K562 (cell line): Measurements from ENCODE around the gene PHETA1. TPM values are rescaled to one million over a fixed set of nuclear protein-coding genes. Genes with fewer than 3 reads are reported as not detected.

ENCODE experiments used
- C11orf30 ChIP-seq: fragments of 450-650 bp; IDR thresholded peaks from 2 replicates; pipeline ENCODE4 v1.6.1; 2016; ENCODE audit warnings: low read depth, mild to moderate bottlenecking
- DPF2 ChIP-seq: fragments of 450-650 bp; IDR thresholded peaks from 2 replicates; pipeline ENCODE4 v1.6.1; 2016
- FOSL1 ChIP-seq: fragments of 200-800 bp; sonication (Bioruptor generic); conservative IDR thresholded peaks from 2 replicates; pipeline ENCODE4 v1.6.1; 2016; ENCODE audit warnings: missing genetic modification characterization, missing compliant biosample characterization
- IRF2 ChIP-seq: sonication (generic); formaldehyde crosslinking; IDR thresholded peaks from 2 replicates; pipeline ENCODE4 v1.8.1; 2022; ENCODE audit warnings: mild to moderate bottlenecking, missing genetic modification reagents
- KDM2B ChIP-seq: fragments of 250-450 bp; sonication (Bioruptor Pico); IDR thresholded peaks from 2 replicates; pipeline ENCODE4 v1.8.0; 2021; ENCODE audit warnings: mild to moderate bottlenecking, moderate library complexity
- KHSRP ChIP-seq: fragments of 450-650 bp; IDR thresholded peaks from 2 replicates; pipeline ENCODE4 v1.6.1; 2017
- MAFG ChIP-seq: fragments of 450-650 bp; conservative IDR thresholded peaks from 2 replicates; pipeline ENCODE4 v1.6.1; 2016; ENCODE audit warnings: missing genetic modification characterization, missing compliant biosample characterization
- MCM5 ChIP-seq: fragments of 450-650 bp; IDR thresholded peaks from 2 replicates; pipeline ENCODE4 v1.6.1; 2016; ENCODE audit warnings: low read depth
- POLR2A ChIP-seq: fragments of 450-650 bp; conservative IDR thresholded peaks from 2 replicates; pipeline ENCODE4 v1.6.1; 2016
- POLR2G ChIP-seq: fragments of 200-400 bp; formaldehyde crosslinking; IDR thresholded peaks from 2 replicates; pipeline ENCODE4 v1.6.1; 2017; ENCODE audit warnings: low read depth, mild to moderate bottlenecking, antibody characterized with exemption, low read length, moderate library complexity
- POLR3G ChIP-seq: IDR thresholded peaks from 2 replicates; pipeline ENCODE4 v1.6.1; 2011; ENCODE audit not compliant: insufficient read length, insufficient replicate concordance; ENCODE audit errors: extremely low read depth
- RAD51 ChIP-seq: fragments of 450-650 bp; IDR thresholded peaks from 2 replicates; pipeline ENCODE4 v1.7.1; 2016; ENCODE audit warnings: low read depth, mild to moderate bottlenecking, borderline replicate concordance
- SAFB2 ChIP-seq: fragments of 200-400 bp; formaldehyde crosslinking; IDR thresholded peaks from 2 replicates; pipeline ENCODE4 v1.6.1; 2018; ENCODE audit warnings: borderline replicate concordance, low read length, low read depth, moderate library complexity; ENCODE audit not compliant: severe bottlenecking
- SMARCC2 ChIP-seq: fragments of 450-650 bp; IDR thresholded peaks from 2 replicates; pipeline ENCODE4 v1.6.1; 2017; ENCODE audit warnings: antibody characterized with exemption, moderate library complexity, mild to moderate bottlenecking, low read depth
- SRF ChIP-seq, 2 experiments: fragments of 250-450, 450-650 bp in 1 of 2; sonication (Bioruptor Pico) in 1 of 2; sonication (generic) in 1 of 2; formaldehyde crosslinking; IDR thresholded peaks; 2 replicates each; pipeline versions ENCODE4 v1.5.0 to v1.5.1; 2020 to 2022; ENCODE audit warnings: mild to moderate bottlenecking in 1 of 2, missing genetic modification reagents in 1 of 2
- TCF7 ChIP-seq: sonication (generic); IDR thresholded peaks from 2 replicates; pipeline ENCODE4 v1.6.1; 2016; ENCODE audit warnings: antibody characterized with exemption, borderline replicate concordance
- TEAD1 ChIP-seq, 2 experiments: fragments of 450-650 bp in 1 of 2; sonication (generic) in 1 of 2; formaldehyde crosslinking; IDR thresholded peaks; 2 replicates each; pipeline versions ENCODE4 v1.4.0 to v1.8.0; 2020 to 2022; ENCODE audit warnings: mild to moderate bottlenecking in 2 of 2, missing genetic modification reagents in 1 of 2
- ZBTB1 ChIP-seq: sonication (generic); formaldehyde crosslinking; IDR thresholded peaks from 2 replicates; pipeline ENCODE4 v1.8.1; 2023; ENCODE audit warnings: missing genetic modification reagents, low read depth, mild to moderate bottlenecking, borderline replicate concordance
- ZBTB8A ChIP-seq: fragments of 450-650 bp; IDR thresholded peaks from 2 replicates; pipeline ENCODE4 v1.6.1; 2018; ENCODE audit warnings: mild to moderate bottlenecking, moderate library complexity; ENCODE audit not compliant: partially characterized antibody
- ZNF778 ChIP-seq: fragments of 450-650 bp; formaldehyde crosslinking; IDR thresholded peaks from 2 replicates; pipeline ENCODE4 v1.4.0; 2020; ENCODE audit warnings: mild to moderate bottlenecking, moderate library complexity
- polyA plus RNA-seq, 8 experiments: library from polyadenylated mRNA; depleted of rRNA in 4 of 8; stranded (reverse) in 5 of 8; unstranded in 3 of 8; fragments of >200 nt; fragmentation: Nextera tagmentation in 2 of 8; fragmentation: Illumina TruSeq in 1 of 8; extraction: Ambion mirVana in 2 of 8; extraction: Trizol in 1 of 8; gene quantifications; 2 replicates each; pipeline versions ENCODE4 v1.2.1 to v1.2.3, GENCODE V29; 2011 to 2014; ENCODE audit warnings: inconsistent platforms in 1 of 8, missing spikeins in 1 of 8
- total RNA-seq, 7 experiments: library from RNA; depleted of rRNA in 6 of 7; stranded (reverse); fragments of >200 nt in 6 of 7; fragmentation: Illumina TruSeq in 2 of 7; extraction: Trizol in 2 of 7; gene quantifications; 2 replicates each; pipeline versions ENCODE4 v1.2.1 to v1.2.3, GENCODE V29; 2011 to 2021; ENCODE audit warnings: low replicate concordance in 1 of 7
- TF ChIP-seq, protein P1 (sequence below): sonication (generic); formaldehyde crosslinking; IDR thresholded peaks from 2 replicates; pipeline ENCODE4 v1.8.1; 2023; ENCODE audit warnings: mild to moderate bottlenecking, missing genetic modification reagents
- TF ChIP-seq, protein P2 (sequence below): sonication (generic); formaldehyde crosslinking; IDR thresholded peaks from 2 replicates; pipeline ENCODE4 v1.8.0; 2023; ENCODE audit warnings: mild to moderate bottlenecking, missing genetic modification reagents
- TF ChIP-seq, protein P3 (sequence below): fragments of 450-650 bp; IDR thresholded peaks from 2 replicates; pipeline ENCODE4 v1.6.1; 2018; ENCODE audit warnings: mild to moderate bottlenecking, low read depth; ENCODE audit not compliant: partially characterized antibody

PHETA1 gene
- total and polyA plus RNA-seq, 9 of the 15 experiments (the other 6 are each of a cell fraction or from before 2014, with no cell fraction given) = 0.03 to 12.4 (median 3.0) TPM

DNA sequence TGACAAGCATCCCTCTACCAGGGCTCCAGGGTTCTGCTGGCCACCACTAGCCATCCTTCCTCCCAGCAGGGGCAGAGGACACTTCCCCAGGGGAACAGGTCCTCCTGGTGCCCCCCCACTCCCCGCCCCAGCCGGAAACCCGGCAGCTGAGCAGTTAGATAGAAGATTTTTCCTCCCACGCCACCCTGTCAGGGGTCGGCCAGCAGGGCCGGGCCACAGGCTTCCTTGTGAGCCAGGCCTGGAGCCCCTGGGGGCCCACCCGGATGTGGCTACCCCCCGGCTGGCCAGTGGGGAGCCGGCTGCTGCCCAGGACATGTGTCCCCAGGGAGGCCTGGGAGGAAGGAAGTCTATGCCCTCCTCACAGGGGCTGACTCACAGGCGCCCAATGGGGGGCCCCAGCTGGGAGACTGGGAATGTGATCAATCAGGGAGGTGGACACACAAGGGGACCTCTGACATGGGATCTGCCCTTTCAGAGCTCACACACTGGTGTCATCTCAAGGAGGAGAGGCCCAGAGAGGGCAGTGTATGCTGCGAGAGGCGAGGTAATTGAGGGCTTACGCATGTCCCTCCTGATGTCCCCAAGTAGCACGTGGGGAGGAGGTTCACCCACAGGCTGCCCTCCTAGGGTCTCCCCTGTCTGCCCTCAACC, 41.0 kb upstream of the PHETA1 start (continued):
- no peak for TF ChIP-seq ZBTB8A
- TF ChIP-seq TEAD1 (CRISPR knock-in tag; IDR thresholded peaks at IDR 0.05) = 0 out of 4 replicates have a peak, but pooled peaks of 1 of the 2 experiments have one; percentile 5
- TF ChIP-seq, protein P1, sequence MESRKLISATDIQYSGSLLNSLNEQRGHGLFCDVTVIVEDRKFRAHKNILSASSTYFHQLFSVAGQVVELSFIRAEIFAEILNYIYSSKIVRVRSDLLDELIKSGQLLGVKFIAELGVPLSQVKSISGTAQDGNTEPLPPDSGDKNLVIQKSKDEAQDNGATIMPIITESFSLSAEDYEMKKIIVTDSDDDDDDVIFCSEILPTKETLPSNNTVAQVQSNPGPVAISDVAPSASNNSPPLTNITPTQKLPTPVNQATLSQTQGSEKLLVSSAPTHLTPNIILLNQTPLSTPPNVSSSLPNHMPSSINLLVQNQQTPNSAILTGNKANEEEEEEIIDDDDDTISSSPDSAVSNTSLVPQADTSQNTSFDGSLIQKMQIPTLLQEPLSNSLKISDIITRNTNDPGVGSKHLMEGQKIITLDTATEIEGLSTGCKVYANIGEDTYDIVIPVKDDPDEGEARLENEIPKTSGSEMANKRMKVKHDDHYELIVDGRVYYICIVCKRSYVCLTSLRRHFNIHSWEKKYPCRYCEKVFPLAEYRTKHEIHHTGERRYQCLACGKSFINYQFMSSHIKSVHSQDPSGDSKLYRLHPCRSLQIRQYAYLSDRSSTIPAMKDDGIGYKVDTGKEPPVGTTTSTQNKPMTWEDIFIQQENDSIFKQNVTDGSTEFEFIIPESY (CRISPR knock-in tag) = no peak
- no peak for TF ChIP-seq SAFB2
- TF ChIP-seq, protein P2, sequence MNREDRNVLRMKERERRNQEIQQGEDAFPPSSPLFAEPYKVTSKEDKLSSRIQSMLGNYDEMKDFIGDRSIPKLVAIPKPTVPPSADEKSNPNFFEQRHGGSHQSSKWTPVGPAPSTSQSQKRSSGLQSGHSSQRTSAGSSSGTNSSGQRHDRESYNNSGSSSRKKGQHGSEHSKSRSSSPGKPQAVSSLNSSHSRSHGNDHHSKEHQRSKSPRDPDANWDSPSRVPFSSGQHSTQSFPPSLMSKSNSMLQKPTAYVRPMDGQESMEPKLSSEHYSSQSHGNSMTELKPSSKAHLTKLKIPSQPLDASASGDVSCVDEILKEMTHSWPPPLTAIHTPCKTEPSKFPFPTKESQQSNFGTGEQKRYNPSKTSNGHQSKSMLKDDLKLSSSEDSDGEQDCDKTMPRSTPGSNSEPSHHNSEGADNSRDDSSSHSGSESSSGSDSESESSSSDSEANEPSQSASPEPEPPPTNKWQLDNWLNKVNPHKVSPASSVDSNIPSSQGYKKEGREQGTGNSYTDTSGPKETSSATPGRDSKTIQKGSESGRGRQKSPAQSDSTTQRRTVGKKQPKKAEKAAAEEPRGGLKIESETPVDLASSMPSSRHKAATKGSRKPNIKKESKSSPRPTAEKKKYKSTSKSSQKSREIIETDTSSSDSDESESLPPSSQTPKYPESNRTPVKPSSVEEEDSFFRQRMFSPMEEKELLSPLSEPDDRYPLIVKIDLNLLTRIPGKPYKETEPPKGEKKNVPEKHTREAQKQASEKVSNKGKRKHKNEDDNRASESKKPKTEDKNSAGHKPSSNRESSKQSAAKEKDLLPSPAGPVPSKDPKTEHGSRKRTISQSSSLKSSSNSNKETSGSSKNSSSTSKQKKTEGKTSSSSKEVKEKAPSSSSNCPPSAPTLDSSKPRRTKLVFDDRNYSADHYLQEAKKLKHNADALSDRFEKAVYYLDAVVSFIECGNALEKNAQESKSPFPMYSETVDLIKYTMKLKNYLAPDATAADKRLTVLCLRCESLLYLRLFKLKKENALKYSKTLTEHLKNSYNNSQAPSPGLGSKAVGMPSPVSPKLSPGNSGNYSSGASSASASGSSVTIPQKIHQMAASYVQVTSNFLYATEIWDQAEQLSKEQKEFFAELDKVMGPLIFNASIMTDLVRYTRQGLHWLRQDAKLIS (CRISPR knock-in tag) = no peak
- TF ChIP-seq POLR3G = no peak
- TF ChIP-seq, protein P3, sequence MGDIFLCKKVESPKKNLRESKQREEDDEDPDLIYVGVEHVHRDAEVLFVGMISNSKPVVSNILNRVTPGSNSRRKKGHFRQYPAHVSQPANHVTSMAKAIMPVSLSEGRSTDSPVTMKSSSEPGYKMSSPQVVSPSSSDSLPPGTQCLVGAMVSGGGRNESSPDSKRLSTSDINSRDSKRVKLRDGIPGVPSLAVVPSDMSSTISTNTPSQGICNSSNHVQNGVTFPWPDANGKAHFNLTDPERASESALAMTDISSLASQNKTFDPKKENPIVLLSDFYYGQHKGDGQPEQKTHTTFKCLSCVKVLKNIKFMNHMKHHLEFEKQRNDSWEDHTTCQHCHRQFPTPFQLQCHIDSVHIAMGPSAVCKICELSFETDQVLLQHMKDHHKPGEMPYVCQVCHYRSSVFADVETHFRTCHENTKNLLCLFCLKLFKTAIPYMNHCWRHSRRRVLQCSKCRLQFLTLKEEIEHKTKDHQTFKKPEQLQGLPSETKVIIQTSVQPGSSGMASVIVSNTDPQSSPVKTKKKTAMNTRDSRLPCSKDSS = no peak
- TF ChIP-seq POLR2G = peak; percentile 64; the same call in 1 of the 2 replicates
- TF ChIP-seq SRF (CRISPR knock-in tag; IDR thresholded peaks at IDR 0.05) = peak in 1 of 2 experiments; percentile 73; a peak in 1 of 4 replicates
- no peak for TF ChIP-seq KDM2B (CRISPR knock-in tag)
- 0 out of 2 replicates have a peak, but pooled peaks have one; percentile 41 for TF ChIP-seq C11orf30
- no peak for TF ChIP-seq ZNF778 (CRISPR knock-in tag)
- no peak for TF ChIP-seq KHSRP
- TF ChIP-seq DPF2 = peak; percentile 70
- peak; percentile 38; the same call in 1 of the 2 replicates for TF ChIP-seq POLR2A
- TF ChIP-seq SMARCC2 = no peak
- TF ChIP-seq RAD51 = no peak
- TF ChIP-seq FOSL1 = peak; percentile 54
- TF ChIP-seq MCM5 = no peak
- no peak for TF ChIP-seq IRF2 (CRISPR knock-in tag)
- TF ChIP-seq ZBTB1 (CRISPR knock-in tag) = no peak
- TF ChIP-seq TCF7 = no peak
- no peak for TF ChIP-seq MAFG (tag)
